HG03520 (cell line): ENCODE results near the gene NXPH1.

Experiments used
- ATAC-seq: cut with Tn5 transposase; IDR thresholded peaks from one replicate; pipeline ENCODE4 v1.9.1; 2021; ENCODE audit warnings: mild to moderate bottlenecking, moderate library complexity; ENCODE audit not compliant: unreplicated experiment

Gene NXPH1

DNA sequence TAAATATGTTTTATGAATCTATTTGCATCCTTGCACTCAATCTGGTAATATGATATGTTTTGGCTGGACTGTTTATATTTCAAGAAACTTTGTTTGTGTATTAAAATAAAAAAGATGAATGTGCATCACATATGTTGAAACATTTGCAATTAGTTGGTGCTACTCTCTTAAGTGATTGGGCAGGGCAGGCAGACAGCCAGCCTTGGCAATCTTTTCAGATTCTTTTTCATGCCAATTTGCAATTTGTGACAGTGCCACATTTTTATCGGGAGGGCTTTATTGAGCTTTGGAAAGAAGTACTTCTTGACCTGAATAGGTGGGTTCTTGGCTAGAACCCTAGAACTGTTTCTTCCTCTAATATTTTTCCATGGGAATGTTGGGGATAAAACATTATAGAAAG lies 152.2 kb downstream of the NXPH1 start:
- ATAC-seq, result no peak

DNA sequence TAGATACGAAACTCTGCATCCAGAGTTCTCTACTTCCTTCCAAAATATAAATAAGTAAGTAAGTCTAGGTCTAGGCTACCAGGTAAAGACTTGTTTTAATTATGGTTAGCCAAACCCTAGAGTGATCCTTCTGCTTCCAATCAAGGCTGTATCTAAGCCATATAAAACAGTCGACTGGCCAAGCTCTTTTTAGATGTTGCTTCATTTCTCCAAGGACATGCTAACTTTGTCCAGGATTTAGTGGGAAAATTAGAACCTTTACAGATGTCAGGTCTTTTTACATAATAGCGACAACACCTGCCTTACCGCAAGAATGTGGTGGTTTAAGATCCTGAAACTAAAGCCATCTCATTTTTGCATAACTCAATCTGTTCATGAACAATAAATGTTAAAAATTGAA lies 156.8 kb downstream of the NXPH1 start:
- no peak for ATAC-seq

DNA sequence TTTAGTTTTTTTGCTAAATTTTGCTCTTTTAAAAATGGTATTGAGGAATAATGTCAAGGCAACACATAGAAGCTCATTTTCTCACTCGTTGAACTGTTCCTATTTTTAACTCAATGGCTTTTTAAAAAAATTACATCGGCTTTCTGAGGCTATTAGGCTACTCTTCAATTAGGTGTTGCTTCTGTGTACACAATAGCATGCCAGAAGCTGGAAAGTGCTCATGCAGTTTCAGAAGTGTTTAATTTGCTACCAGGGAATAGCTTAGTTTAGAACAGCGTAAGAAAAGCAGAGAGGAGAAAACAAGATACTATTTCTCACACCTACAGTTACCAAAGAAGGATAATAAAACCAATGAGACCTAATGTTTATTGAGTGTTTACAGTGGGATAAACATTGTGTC lies 157.4 kb downstream of the NXPH1 start:
- ATAC-seq, result no peak

DNA sequence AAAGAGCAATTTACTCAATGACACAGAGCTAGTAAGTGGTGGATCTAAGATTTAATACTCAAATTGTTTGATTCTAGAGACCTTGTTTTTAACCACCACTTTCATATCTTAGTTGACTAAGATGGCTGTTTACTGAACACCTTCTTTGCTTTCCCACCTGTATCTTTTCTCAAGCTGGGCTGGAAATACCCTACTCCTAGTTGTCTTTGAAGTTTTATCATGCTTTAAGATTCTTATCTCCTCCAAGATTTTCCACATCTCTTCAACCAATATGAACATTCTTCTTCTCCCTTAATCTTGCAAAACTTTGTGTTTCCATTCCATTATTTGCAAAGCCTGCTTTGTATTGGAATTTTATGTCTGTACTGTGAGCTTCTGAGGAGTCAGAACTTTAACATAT lies 157.9 kb downstream of the NXPH1 start:
- ATAC-seq, result no peak

DNA sequence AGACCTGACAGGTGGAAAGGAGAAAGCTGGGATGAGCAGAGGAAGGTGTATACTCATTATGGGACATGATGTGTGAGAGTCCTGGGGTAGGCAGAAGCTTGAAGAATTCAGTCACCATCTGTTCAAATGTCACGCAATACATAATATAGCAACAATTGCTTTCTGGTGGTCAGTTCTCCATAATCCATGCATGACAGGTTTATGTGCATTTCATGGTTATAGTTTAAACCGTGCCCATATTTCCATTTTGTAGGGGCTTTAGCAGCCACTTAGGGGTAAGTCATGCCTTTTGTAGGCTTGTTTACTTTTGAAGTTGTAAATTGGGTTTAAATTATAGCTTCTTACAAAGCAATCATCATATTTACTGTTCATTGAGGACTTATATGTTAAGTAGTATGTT lies 158.8 kb downstream of the NXPH1 start:
- ATAC-seq, result no peak

DNA sequence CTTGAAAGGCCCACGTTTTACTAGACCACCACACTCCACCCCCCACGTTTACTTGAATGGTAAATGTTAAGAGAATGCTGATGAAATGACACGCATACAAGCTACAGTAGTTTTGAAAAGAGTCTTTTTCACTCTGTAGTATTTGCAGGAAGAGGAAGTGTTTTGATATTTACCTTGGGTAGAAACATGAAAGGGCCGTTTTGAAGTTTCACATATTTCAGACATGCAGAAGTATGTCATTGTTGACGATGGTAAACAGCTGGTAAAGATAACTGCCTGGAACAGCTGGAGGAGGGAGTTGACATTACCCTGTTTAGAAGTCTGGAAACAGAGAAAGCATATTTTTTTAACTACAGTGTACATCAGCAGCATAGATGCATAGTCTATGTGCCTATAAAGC lies 160.7 kb downstream of the NXPH1 start:
- ATAC-seq, result no peak

DNA sequence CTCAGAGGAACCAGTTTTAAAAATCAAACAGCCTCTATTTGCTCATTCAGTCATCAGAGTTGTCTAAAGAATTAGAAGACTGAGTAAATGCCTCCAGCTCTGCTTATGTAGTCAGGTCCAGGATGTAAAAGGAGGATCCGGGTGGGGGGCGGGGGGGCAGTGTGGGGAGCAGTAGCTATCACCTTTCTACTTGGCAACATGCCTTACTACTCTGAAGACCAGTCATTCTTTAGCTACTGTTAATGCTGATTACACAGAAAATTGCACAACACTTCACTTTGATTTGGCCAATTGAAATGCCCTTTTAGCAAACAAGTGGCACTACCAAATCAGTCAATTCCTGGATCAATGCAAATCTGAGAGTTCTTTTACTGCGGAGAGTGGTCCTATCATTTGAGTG lies 164.2 kb downstream of the NXPH1 start:
- ATAC-seq, result no peak

DNA sequence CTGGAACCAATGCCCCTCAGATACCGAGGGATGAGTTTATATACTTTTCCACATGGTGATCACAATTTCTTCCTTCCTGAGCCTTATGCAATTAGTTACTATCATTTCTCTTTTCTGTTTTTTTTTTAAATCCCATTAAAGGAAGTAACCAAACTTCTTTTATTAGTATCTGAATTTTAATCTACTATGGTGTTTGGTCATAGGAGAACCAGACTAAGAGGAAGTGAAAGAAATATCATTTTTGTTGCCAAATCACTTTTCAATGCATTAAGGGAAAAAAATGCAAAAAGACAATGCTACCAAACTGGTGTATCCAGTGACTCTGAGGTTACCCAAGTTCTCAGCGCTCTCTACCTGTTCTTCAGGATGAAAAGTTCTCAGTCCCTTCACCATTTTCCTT lies 167.7 kb downstream of the NXPH1 start:
- no peak for ATAC-seq

DNA sequence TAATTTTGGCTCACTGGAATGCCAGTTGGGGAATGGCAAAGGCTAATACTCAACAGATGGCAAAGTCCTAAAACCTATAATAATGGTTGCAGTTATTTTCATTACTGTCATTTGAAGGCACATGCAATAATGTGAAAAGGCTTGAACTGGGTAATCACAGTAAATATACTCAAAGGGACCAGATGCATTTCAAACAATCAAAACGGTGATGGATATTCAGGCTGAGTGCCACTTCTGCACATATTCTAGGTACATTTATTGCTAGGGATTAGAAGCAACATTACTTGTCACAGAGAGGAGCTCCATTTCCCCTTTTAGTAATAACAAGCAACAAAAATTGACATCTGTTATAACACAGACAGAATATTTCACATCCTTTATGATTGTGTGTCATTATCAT lies 171.8 kb downstream of the NXPH1 start:
- no peak for ATAC-seq

DNA sequence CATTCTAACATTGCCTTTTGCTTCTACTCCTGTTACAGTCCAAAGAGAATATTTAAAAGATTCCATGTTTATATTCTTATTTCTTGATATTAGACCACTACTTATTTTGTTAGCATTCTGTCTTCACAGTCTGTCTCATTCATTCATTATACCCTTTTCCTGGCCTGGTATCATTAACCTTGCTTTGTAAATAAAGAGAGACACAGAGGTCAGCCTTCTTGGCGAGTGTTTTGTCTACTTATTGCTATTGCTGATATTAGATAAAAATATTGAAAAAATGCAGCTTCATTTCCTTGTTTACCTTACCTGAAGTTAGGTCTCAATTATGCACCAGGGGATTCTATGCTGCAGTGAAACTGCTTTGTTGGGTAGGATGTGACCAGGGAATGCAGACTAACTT lies 179.2 kb downstream of the NXPH1 start:
- no peak for ATAC-seq

DNA sequence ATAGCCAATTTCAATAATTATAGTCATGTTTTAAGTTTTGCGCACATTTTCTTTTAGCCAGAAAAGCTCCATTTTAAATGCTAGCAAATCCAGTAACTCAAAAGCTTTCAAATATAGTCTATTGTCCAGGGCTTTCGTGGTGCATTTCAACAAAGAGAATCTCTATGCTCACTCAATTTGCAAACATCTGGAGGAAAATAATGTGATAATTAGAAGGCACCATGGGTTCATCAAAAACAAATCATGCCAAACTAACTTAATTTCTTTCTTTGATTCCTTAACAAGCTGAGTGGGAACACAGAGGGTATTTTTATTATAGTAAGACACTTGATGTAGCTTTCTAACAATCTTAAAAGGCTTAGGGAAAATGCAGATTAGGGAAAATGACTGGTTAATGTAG lies 179.8 kb downstream of the NXPH1 start:
- ATAC-seq, result no peak

DNA sequence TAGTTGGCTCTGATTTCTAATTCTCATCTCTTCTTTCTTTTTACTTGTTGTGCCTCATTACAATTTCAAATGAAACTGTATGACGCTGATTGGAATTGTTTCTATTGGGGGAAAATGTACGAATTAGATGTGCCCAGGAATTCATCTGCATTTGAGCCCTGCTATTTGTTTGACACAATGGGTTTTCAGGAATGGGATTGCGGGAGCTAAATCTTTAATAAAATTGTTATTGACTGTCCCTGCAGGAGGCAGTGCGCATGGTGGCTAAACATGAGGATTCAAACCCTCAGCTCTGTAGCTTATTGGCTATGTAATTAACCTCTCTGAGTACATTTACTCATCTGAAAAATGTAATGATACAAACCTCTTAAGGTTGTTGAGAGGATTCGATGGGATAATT lies 181.6 kb downstream of the NXPH1 start:
- no peak for ATAC-seq

DNA sequence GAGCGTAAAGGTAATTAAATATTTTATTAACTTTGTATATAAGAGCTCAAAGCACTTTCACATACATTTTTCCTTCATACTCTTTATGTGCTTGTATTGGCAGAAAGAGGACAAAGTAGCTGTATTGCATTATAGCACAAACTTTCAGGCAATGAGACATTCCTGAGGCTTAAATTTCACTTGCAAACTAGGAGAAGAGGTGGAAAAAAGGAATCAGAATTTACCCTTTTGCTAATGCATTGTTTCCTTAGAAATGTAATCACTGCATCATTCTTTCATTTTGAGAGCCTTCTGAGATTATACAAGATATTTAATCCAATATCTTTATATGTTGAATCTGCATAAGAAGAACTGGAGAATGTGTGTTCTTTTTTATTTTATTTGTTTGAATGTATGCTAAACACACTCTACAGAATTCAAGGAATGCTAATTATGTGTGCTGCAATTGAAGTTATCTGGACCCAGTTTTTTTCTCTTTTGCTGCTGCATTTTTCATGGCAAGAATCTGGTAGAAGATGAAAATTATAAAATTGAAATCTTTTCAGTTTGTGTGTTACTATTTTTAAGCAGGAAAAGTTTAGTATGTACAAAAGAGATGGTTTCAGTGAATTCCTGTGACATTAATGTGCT lies 185.1 kb downstream of the NXPH1 start:
- ATAC-seq, result no peak

DNA sequence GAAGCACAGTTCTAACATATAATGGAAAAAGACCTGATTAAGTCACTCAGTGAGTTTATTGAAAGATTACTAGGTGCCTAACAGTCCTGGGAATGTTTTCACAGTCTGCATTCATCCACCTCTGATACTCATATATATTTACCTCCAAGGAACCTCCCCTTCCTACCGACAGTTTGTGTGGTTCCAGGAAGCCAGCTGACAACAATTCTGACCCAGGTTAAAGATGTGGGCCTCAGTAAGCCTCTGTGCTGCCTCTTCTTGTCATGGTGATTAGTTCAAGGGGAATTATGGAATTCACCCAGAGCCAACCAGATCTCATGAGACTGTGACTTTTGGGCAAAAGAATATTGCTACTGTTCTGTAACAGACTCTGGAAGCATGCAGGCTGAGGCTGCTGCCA lies 186.8 kb downstream of the NXPH1 start:
- ATAC-seq, result no peak

DNA sequence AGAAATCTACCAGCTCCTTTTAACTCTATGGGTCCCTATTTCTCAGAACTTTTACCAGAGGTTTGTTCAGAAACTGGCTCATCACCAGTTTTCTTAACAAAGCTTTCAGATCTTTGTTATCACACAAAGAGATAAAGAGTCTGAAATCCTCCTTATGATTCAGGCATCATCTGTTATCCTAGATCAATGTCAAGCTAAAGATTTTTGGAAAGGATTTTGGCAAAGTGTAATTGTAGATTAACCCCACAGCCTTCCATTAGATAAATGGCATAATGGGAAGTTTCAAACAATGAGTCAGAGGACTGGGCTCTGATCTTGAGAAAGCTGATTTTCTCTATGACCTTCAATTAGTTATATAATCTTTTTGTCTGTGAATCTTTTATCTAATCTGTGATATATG lies 192.2 kb downstream of the NXPH1 start:
- no peak for ATAC-seq

DNA sequence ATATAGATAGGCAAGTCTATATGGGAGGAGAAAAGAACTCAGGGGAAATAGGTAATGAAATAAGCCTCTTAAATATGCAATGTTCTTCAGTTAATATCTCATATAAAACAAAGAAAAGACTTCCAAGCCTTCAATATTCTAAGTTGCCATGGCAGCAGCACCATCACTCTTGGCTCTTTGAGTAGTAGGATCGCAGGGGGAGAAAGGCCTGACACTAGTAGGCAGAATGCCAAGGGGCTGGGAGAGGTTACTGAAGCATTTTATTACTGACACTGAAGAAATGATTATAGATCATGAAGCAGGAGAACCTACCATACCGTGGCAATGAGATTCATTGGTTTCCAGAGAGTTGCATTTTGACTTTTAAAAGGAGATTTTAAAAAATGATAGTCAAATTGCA lies 193.9 kb downstream of the NXPH1 start:
- no peak for ATAC-seq

DNA sequence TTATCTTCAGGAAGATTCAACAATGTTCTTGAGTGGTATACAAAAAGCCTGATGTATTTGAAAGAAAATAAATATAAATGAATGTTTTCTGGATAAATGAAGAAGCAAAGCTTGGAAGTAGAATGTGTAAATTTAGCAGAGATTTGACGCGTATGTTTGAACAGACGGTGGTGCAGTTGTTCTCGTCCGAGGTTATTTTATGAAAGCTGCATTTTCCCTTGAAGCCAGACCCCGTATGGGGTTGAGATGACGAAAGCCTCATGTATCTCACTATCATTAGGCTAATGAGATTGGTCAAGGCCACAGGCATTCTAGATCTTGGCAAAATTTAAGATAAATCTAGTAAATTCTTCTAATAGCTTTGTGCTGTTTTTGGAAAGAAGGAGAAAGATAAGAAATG lies 195.2 kb downstream of the NXPH1 start:
- no peak for ATAC-seq

DNA sequence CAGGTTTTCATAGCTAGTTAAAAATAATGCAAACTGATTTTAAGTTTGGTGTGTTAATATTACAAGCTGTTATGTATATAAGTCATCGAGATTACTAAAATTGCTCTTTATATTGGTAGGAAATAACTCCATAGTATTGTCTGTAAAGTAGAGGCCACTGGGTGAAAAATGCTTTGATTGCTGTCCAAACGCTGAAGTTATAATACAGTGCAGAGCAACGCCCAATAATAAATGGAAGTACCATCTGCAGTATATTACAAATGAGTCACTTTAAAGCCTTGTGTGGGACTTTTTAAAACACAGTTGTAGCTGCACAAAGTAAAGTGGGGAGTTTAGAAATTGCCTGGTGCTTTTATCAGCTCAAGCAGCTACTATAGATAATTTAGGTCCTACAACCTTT lies 196.1 kb downstream of the NXPH1 start:
- ATAC-seq, result no peak

DNA sequence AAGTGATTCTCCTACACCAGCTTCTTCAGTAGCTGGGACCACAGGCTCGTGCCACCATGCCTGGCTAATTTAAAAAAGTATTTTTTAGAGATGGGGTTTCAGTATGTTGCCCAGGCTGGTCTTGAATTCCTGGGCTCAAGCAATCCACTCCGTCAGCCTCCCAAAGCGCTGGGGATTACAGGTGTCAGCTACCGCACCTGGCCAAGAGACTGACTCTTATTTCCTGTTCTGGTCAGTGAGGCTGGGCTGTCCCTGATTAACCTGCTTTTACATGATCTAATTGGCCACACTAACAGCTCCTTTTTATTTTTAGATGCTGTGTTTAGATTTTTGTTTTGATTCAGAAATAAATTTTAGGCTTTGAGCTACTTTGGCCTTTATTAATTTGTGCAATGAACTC lies 203.9 kb downstream of the NXPH1 start:
- no peak for ATAC-seq

DNA sequence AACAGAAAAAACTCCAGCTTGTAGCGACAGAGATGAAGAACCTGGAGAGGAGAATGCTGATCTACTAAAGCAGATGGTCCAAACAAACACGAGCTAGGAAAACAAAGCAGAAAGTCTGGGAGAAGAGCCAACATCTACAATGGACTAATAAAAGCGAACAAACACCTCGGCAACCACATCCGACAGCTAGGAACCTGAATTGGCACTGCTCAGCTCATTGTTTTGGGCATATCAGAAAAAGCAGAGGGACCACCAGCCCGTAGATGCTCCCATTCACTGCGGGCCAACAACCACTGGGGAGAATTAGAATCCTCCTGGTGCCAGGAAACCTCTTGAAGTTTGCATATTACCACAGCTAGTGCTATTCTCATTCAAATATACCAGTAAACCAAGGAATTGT lies 204.7 kb downstream of the NXPH1 start:
- no peak for ATAC-seq

DNA sequence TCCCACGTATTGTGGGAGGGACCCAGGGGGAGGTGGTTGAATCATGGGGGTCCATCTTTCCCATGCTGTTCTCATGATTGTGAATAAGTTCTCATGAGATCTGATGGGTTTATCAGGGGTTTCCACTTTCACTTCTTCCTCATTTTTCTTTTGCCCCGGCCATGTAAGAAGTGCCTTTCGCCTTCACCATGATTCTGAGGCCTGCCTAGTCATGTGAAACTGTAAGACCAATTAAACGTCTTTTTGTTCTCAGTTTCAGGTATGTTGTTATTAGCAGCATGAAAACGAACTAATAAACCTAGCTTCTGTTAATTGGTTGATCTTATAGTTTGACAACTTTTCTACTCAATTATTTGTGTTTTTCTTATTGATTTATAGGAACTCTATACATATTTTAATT lies 206.3 kb downstream of the NXPH1 start:
- no peak for ATAC-seq

DNA sequence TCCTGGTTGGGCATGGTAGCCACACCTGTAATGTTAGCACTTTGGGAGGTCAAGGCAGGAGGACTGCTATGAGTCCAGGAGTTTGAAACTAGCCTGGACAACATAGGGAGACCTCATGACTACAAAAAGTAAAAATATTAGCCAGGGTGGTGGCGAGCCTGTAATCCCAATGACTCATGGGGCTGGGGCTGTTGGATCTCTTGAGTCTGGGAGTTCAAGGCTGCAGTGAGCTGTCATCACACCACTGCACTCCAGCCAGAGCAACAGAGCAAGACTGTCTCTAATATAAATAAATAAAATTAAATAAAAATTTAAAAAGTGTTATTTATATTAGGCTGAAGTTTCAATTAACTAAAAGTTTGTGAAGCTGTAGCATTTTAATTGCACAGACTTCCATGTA lies 207.3 kb downstream of the NXPH1 start:
- no peak for ATAC-seq

DNA sequence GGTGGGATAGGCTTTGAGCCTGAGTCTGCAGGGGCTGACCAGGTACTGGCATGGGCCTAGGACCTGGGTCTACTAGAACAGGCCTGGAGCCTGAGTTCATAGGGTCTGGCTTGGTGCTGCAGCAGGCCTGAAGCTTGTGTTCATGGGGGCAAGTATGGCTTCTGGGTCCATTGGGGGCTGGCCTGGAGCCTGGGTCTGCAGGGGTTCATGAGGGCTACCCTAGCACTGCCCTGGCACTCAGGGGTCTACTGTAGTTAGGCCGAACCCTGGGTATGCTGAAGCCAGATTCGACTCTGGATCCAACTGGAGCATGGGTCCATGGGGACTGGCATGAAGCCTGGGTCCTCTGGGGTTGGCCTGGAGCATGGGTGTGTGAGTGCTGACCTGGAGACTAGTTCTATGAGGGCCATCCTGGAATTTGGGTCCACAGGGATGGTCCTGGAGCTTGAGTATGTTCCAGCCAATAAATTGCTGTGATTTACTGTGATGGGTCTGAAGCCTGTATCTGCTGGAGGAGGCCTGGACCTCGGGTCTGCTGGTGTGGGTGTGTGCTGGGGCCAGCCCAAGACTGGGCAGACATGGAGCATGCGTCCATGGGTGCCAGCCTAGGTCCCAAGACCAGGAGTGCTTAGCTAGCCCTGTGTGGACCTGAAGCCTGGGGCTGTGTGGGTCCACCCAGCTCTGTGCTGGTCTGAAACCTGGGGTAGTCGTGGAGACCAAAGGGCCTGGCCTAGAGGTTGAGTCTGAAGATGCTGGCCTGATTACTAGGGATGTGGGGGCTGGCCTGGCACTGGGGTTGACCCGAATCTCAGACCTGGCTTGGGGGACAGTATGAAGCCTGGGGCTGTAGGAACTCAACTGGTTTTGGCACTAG lies 235.5 kb downstream of the NXPH1 start:
- ATAC-seq, result no peak
